ENCODE data around the gene SLC45A3.

SLC45A3 gene

DNA sequence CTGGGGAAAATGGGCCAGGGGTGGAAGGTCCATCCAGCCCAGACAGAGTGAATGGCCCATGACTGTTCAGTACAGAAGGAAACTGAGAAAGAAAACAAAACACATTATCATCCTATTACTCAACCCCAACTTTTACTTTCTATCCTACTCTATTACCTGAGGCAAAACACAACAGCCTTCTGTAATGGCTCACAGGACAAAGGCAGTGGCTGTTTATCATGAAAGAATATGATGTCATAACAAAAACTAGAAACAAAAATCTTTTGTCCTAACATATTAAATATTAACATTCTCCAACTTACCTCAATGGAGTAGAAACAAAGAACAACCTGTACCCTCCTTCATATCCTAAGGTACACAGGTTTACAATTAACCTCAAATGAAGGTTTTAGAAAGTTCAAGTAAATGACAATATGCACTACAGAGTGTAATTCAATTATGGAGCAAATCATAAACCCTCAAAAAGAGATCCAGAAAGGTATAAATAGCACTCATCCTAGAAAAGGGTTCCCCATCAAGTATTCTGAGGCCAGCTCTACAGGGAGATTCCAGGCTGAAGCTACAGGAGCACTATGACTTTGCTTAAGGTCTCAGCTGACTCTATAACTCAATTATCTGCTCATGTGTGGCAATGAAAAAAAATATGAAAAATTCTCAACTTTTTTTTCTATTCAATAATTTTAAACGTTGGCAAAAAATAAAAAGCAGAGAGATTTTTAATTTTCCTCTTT is 63.6 kb downstream of the SLC45A3 start:
- DNase-seq (ENCODE audit: insufficient read length, low spot score) (no peak), FAIRE-seq (no peak)
- TF ChIP-seq POLR2AphosphoS5 (IDR thresholded peaks at IDR 0.05; ENCODE audit: low read depth, low read length) = no peak
- no peak for TF ChIP-seq POU2F2 (IDR thresholded peaks at IDR 0.05; ENCODE audit: low read depth, low read length)
- TF ChIP-seq POLR2A (IDR thresholded peaks at IDR 0.05; ENCODE audit: low read depth, low read length) = no peak
- TF ChIP-seq TAF1 (IDR thresholded peaks at IDR 0.05; ENCODE audit: low read depth, low read length) = no peak
- no peak for TF ChIP-seq PAX5 (IDR thresholded peaks at IDR 0.05; ENCODE audit: insufficient read depth, low read length, severe bottlenecking)
- no peak for TF ChIP-seq SPI1 (IDR thresholded peaks at IDR 0.05; ENCODE audit: low read depth, low read length)

GRCh38 chr1:205615789-205616188 is 64.5 kb downstream of the SLC45A3 start:
- DNase-seq (ENCODE audit: insufficient read length, low spot score) = no peak
- FAIRE-seq = no peak
- TF ChIP-seq TAF1 (IDR thresholded peaks at IDR 0.05; ENCODE audit: low read depth, low read length) (no peak), SPI1 (IDR thresholded peaks at IDR 0.05; ENCODE audit: low read depth, low read length) (no peak), POLR2A (IDR thresholded peaks at IDR 0.05; ENCODE audit: low read depth, low read length) (no peak), PAX5 (IDR thresholded peaks at IDR 0.05; ENCODE audit: insufficient read depth, low read length, severe bottlenecking) (no peak), POU2F2 (IDR thresholded peaks at IDR 0.05; ENCODE audit: low read depth, low read length) (no peak), POLR2AphosphoS5 (IDR thresholded peaks at IDR 0.05; ENCODE audit: low read depth, low read length) (no peak)

DNA sequence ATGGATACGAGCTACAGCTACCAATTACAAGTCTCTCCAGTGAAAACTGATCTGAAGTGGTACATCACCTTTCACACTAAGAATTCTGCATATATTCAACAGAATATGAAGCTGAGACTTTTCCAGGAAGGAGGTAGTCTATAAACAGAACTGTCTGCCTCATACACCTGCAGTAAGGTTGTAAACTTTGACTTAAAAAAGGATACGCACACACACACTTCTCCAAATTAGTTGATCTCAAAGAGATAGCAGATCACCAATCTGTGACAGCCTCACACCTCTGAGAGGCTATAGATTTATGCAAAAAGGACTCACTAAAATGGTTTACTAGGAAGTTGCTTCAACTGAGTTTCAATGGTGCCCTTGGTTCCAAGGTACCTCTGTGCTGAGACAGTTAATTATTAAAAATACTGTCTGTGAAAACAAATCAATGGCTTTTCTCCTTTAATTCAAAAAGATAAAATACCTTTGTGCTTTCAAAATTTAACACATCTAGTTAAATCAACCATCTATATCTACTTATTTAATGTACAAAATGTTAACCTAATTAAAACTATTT is 66.4 kb downstream of the SLC45A3 start:
- TF ChIP-seq POLR2AphosphoS5 (IDR thresholded peaks at IDR 0.05; ENCODE audit: low read depth, low read length) (no peak), PAX5 (IDR thresholded peaks at IDR 0.05; ENCODE audit: insufficient read depth, low read length, severe bottlenecking) (no peak), TAF1 (IDR thresholded peaks at IDR 0.05; ENCODE audit: low read depth, low read length) (no peak)
- FAIRE-seq (peak; percentile 16), DNase-seq (ENCODE audit: insufficient read length, low spot score) (no peak)

- FAIRE-seq (no peak), DNase-seq (ENCODE audit: insufficient read length, low spot score) (no peak)
- TF ChIP-seq POLR2AphosphoS5 (IDR thresholded peaks at IDR 0.05; ENCODE audit: low read depth, low read length) (no peak), PAX5 (IDR thresholded peaks at IDR 0.05; ENCODE audit: insufficient read depth, low read length, severe bottlenecking) (no peak), SPI1 (IDR thresholded peaks at IDR 0.05; ENCODE audit: low read depth, low read length) (no peak), POU2F2 (IDR thresholded peaks at IDR 0.05; ENCODE audit: low read depth, low read length) (no peak), TAF1 (IDR thresholded peaks at IDR 0.05; ENCODE audit: low read depth, low read length) (no peak), POLR2A (IDR thresholded peaks at IDR 0.05; ENCODE audit: low read depth, low read length) (no peak)
These were observed 67.8 kb downstream of the SLC45A3 start for GRCh38 chr1:205612556-205612955.

DNA sequence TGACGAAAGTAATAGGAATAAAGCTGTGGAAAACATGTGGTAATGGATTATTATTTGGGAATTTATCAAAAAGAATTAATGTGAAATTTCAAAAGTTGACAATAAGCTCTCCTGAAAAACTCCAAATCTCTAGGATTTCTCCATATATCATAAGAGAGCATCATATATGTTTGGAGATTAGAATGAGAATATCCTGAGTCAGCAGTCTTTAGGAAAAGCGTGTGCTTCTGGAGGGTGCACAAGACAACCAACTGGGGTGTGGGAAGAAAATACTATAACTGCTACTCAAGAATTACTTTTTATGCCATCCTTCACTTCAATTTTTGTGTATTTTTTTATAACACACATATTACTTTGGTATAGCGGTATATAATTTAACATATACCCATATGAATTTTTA is 68.2 kb downstream of the SLC45A3 start:
- TF ChIP-seq POU2F2 (IDR thresholded peaks at IDR 0.05; ENCODE audit: low read depth, low read length) (no peak), POLR2AphosphoS5 (IDR thresholded peaks at IDR 0.05; ENCODE audit: low read depth, low read length) (no peak), POLR2A (IDR thresholded peaks at IDR 0.05; ENCODE audit: low read depth, low read length) (no peak), PAX5 (IDR thresholded peaks at IDR 0.05; ENCODE audit: insufficient read depth, low read length, severe bottlenecking) (no peak), SPI1 (IDR thresholded peaks at IDR 0.05; ENCODE audit: low read depth, low read length) (no peak), TAF1 (IDR thresholded peaks at IDR 0.05; ENCODE audit: low read depth, low read length) (no peak)
- FAIRE-seq (no peak), DNase-seq (ENCODE audit: insufficient read length, low spot score) (no peak)

- no peak for FAIRE-seq
- DNase-seq (ENCODE audit: insufficient read length, low spot score) = no peak
- TF ChIP-seq SPI1 (IDR thresholded peaks at IDR 0.05; ENCODE audit: low read depth, low read length) = no peak
- TF ChIP-seq POLR2AphosphoS5 (IDR thresholded peaks at IDR 0.05; ENCODE audit: low read depth, low read length) = no peak
- TF ChIP-seq POU2F2 (IDR thresholded peaks at IDR 0.05; ENCODE audit: low read depth, low read length) = no peak
- TF ChIP-seq POLR2A (IDR thresholded peaks at IDR 0.05; ENCODE audit: low read depth, low read length) = no peak
- no peak for TF ChIP-seq TAF1 (IDR thresholded peaks at IDR 0.05; ENCODE audit: low read depth, low read length)
- no peak for TF ChIP-seq PAX5 (IDR thresholded peaks at IDR 0.05; ENCODE audit: insufficient read depth, low read length, severe bottlenecking)
These were observed 69.3 kb downstream of the SLC45A3 start for GRCh38 chr1:205610901-205611466.

DNA sequence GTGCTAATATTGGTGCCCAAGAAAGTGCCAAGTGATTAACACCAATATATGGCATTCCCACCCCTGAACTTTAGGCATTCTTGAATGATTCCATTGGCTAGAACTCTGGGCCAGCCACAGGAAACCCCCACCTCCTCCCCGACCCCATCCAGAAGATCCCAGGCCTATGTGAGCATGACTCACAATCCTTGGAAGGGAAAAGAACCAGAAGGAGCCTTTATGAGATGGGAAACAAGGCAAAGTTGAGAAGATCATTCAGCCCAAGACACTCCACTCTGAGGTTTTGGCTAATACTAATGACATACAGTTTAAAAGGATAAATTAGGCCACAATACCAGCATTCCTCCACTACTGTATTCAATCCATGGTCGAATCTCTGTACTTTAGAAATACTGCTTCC is 70.3 kb downstream of the SLC45A3 start:
- DNase-seq (ENCODE audit: insufficient read length, low spot score) (no peak), FAIRE-seq (no peak)
- TF ChIP-seq TAF1 (IDR thresholded peaks at IDR 0.05; ENCODE audit: low read depth, low read length) (no peak), PAX5 (IDR thresholded peaks at IDR 0.05; ENCODE audit: insufficient read depth, low read length, severe bottlenecking) (no peak), SPI1 (IDR thresholded peaks at IDR 0.05; ENCODE audit: low read depth, low read length) (no peak), POU2F2 (IDR thresholded peaks at IDR 0.05; ENCODE audit: low read depth, low read length) (no peak), POLR2A (IDR thresholded peaks at IDR 0.05; ENCODE audit: low read depth, low read length) (no peak), POLR2AphosphoS5 (IDR thresholded peaks at IDR 0.05; ENCODE audit: low read depth, low read length) (no peak)
